ENCODE results near the gene NCK2.

Gene NCK2

GRCh38 chr2:105882341-105882740 lies 137.6 kb downstream of the NCK2 start:
- H3K4me1 ChIP-seq (ENCODE audit: insufficient read depth, low read length, severe bottlenecking) = no peaks in the 10 kb centered on the region
- H3K9me2 ChIP-seq (ENCODE audit: low read depth, low read length) = no peaks in the 10 kb centered on the region
- no peaks in the 10 kb centered on the region; the same call in 1 of the 2 replicates for H3K9me3 ChIP-seq (ENCODE audit: low read length)
- H2AFZ ChIP-seq (ENCODE audit: low read length) = no peak overlapping the region
- H3K79me2 ChIP-seq (ENCODE audit: insufficient read depth, low read length) = no peaks in the 10 kb centered on the region
- no peak for TF ChIP-seq EZH2 (IDR thresholded peaks at IDR 0.05; ENCODE audit: borderline replicate concordance, low read length)
- H3K27me3 ChIP-seq (ENCODE audit: insufficient read depth, low read length) = no peaks in the 10 kb centered on the region
- H3K9ac ChIP-seq (ENCODE audit: low read length) = no peak overlapping the region
- no peaks in the 10 kb centered on the region for H4K20me1 ChIP-seq (ENCODE audit: insufficient read depth, low read length)
- no peak overlapping the region for H3K4me3 ChIP-seq (ENCODE audit: low read depth, low read length, poor library complexity, severe bottlenecking)
- H3K4me2 ChIP-seq (ENCODE audit: low read length) = no peak overlapping the region
- H3K36me3 ChIP-seq (ENCODE audit: insufficient read depth, low read length) = no peaks in the 10 kb centered on the region; the same call in 1 of the 2 replicates
- H3K27ac ChIP-seq (ENCODE audit: low read depth, low read length, poor library complexity, severe bottlenecking) = no peak overlapping the region
- no peaks in the 10 kb centered on the region for H3F3A ChIP-seq (ENCODE audit: insufficient read depth, low read length)

GRCh38 chr2:105882920-105883435 lies 138.3 kb downstream of the NCK2 start:
- Histone ChIP-seq H3K9me2 (ENCODE audit: low read depth, low read length) (no peaks in the 10 kb centered on the region), H4K20me1 (ENCODE audit: insufficient read depth, low read length) (no peaks in the 10 kb centered on the region), H3K4me2 (ENCODE audit: low read length) (no peak overlapping the region), H3K9ac (ENCODE audit: low read length) (no peak overlapping the region), H3K4me3 (ENCODE audit: low read depth, low read length, poor library complexity, severe bottlenecking) (no peak overlapping the region), H3K79me2 (ENCODE audit: insufficient read depth, low read length) (no peaks in the 10 kb centered on the region), H2AFZ (ENCODE audit: low read length) (no peak overlapping the region), H3K36me3 (ENCODE audit: insufficient read depth, low read length) (no peaks in the 10 kb centered on the region; the same call in 1 of the 2 replicates), H3K9me3 (ENCODE audit: low read length) (no peaks in the 10 kb centered on the region; the same call in 1 of the 2 replicates), H3K27ac (ENCODE audit: low read depth, low read length, poor library complexity, severe bottlenecking) (no peak overlapping the region), H3K27me3 (ENCODE audit: insufficient read depth, low read length) (no peaks in the 10 kb centered on the region), H3F3A (ENCODE audit: insufficient read depth, low read length) (no peaks in the 10 kb centered on the region), H3K4me1 (ENCODE audit: insufficient read depth, low read length, severe bottlenecking) (no peaks in the 10 kb centered on the region)
- TF ChIP-seq EZH2 (IDR thresholded peaks at IDR 0.05; ENCODE audit: borderline replicate concordance, low read length) (no peak), CTCF (IDR thresholded peaks at IDR 0.05; ENCODE audit: low read length) (no peak)

- H3K4me1 ChIP-seq (ENCODE audit: insufficient read depth, low read length, severe bottlenecking) = no peaks in the 10 kb centered on the region
- H3K27ac ChIP-seq (ENCODE audit: low read depth, low read length, poor library complexity, severe bottlenecking) = no peak overlapping the region
- no peaks in the 10 kb centered on the region for H3K79me2 ChIP-seq (ENCODE audit: insufficient read depth, low read length)
- H3K9me3 ChIP-seq (ENCODE audit: low read length) = no peaks in the 10 kb centered on the region; the same call in 1 of the 2 replicates
- TF ChIP-seq EZH2 (IDR thresholded peaks at IDR 0.05; ENCODE audit: borderline replicate concordance, low read length) (no peak), CTCF (IDR thresholded peaks at IDR 0.05; ENCODE audit: low read length) (no peak)
- no peak overlapping the region for H3K9ac ChIP-seq (ENCODE audit: low read length)
- H3K4me3 ChIP-seq (ENCODE audit: low read depth, low read length, poor library complexity, severe bottlenecking) = no peak overlapping the region
- no peaks in the 10 kb centered on the region for H3F3A ChIP-seq (ENCODE audit: insufficient read depth, low read length)
- H4K20me1 ChIP-seq (ENCODE audit: insufficient read depth, low read length) = no peaks in the 10 kb centered on the region
- no peaks in the 10 kb centered on the region for H3K9me2 ChIP-seq (ENCODE audit: low read depth, low read length)
- no peaks in the 10 kb centered on the region for H3K27me3 ChIP-seq (ENCODE audit: insufficient read depth, low read length)
- no peak overlapping the region for H3K4me2 ChIP-seq (ENCODE audit: low read length)
- H2AFZ ChIP-seq (ENCODE audit: low read length) = no peak overlapping the region
- no peaks in the 10 kb centered on the region; the same call in 1 of the 2 replicates for H3K36me3 ChIP-seq (ENCODE audit: insufficient read depth, low read length)
Measured at GRCh38 chr2:105883911-105884694, 139.4 kb downstream of the NCK2 start.
